IMR-90 (cell line): Measurements from ENCODE around the gene RAPGEF5.

Experiments used
- POLR2A ChIP-seq: IDR thresholded peaks from 2 replicates; pipeline ENCODE4 v1.6.1; 2012; ENCODE audit warnings: mild to moderate bottlenecking, low read depth, low read length
- RCOR1 ChIP-seq: IDR thresholded peaks from 2 replicates; pipeline ENCODE4 v1.6.1; 2012; ENCODE audit warnings: mild to moderate bottlenecking, low read length, improper control_type of control experiment; ENCODE audit not compliant: insufficient replicate concordance
- SMC3 ChIP-seq: fragments of 150-350 bp; IDR thresholded peaks from 2 replicates; pipeline ENCODE4 v1.6.1; 2016; ENCODE audit warnings: low read depth, mild to moderate bottlenecking, antibody characterized with exemption, low read length, moderate library complexity
- TF ChIP-seq, protein P1 (sequence below): conservative IDR thresholded peaks from 2 replicates; pipeline ENCODE4 v1.5.1; 2012; ENCODE audit warnings: mild to moderate bottlenecking, low read depth, low read length, improper control_type of control experiment

DNA sequence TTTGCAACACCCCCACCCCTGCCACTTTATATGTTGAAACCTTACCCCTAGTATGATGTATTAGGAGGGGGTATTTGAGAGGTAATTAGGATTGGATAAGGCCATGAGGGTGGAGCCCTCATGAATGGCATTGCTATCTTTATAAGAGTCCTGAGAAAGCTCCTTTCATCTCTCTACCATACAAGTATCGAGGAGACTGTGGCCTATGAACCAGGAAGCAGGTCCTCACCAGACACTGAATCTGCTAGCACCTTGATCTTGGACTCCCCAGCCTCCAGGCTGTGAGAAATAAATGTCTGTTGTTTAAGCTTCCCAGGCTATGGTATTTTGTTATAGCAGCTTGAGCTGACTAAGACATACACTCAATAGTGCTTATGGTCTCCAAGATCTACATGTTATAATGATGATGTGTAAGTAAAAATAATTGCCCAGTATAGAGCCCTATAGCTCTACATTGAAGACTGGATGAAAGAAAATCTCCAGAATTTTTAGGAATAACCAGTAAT is 188.8 kb downstream of the RAPGEF5 start:
- TF ChIP-seq RCOR1 (no peak), POLR2A (no peak), SMC3 (no peak)
- TF ChIP-seq, protein P1, sequence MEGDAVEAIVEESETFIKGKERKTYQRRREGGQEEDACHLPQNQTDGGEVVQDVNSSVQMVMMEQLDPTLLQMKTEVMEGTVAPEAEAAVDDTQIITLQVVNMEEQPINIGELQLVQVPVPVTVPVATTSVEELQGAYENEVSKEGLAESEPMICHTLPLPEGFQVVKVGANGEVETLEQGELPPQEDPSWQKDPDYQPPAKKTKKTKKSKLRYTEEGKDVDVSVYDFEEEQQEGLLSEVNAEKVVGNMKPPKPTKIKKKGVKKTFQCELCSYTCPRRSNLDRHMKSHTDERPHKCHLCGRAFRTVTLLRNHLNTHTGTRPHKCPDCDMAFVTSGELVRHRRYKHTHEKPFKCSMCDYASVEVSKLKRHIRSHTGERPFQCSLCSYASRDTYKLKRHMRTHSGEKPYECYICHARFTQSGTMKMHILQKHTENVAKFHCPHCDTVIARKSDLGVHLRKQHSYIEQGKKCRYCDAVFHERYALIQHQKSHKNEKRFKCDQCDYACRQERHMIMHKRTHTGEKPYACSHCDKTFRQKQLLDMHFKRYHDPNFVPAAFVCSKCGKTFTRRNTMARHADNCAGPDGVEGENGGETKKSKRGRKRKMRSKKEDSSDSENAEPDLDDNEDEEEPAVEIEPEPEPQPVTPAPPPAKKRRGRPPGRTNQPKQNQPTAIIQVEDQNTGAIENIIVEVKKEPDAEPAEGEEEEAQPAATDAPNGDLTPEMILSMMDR = no peak
